GM08714 (cell line): Measurements from ENCODE around the gene MINDY4.

Source experiments
- H3K4me3 ChIP-seq: fragments of 200-500 bp; sonication (Bioruptor generic); 2 replicates; pipeline ENCODE4 v1.5.1; 2014; ENCODE audit warnings: mild to moderate bottlenecking, low read length, inconsistent platforms
- ZNF274 ChIP-seq: IDR thresholded peaks from 2 replicates; pipeline ENCODE4 v1.6.1; 2012; ENCODE audit warnings: mild to moderate bottlenecking, low read depth, low read length

MINDY4 gene

GRCh38 chr7:30929686-30930085 lies 158.5 kb downstream of the MINDY4 start:
- no peak overlapping the region for H3K4me3 ChIP-seq
- TF ChIP-seq ZNF274 = no peak

GRCh38 chr7:30930621-30931020 lies 159.4 kb downstream of the MINDY4 start:
- no peak overlapping the region for H3K4me3 ChIP-seq
- TF ChIP-seq ZNF274 = no peak

GRCh38 chr7:30931161-30931928 lies 160.1 kb downstream of the MINDY4 start:
- H3K4me3 ChIP-seq = no peak overlapping the region
- no peak for TF ChIP-seq ZNF274

GRCh38 chr7:30931929-30932540 lies 160.8 kb downstream of the MINDY4 start:
- no peak overlapping the region for H3K4me3 ChIP-seq

GRCh38 chr7:30932562-30932961 lies 161.3 kb downstream of the MINDY4 start:
- no peak for TF ChIP-seq ZNF274
- H3K4me3 ChIP-seq = no peak overlapping the region

More at GRCh38 chr7:30931929-30932540, 160.8 kb downstream of the MINDY4 start:
- no peak for TF ChIP-seq ZNF274

GRCh38 chr7:30933124-30933974 lies 162.1 kb downstream of the MINDY4 start:
- H3K4me3 ChIP-seq = no peak overlapping the region
- no peak for TF ChIP-seq ZNF274

- H3K4me3 ChIP-seq = no peak overlapping the region
- no peak for TF ChIP-seq ZNF274
These were observed 163.0 kb downstream of the MINDY4 start for GRCh38 chr7:30934225-30934624.

- TF ChIP-seq ZNF274 = no peak
- H3K4me3 ChIP-seq = no peak overlapping the region
These were observed 163.7 kb downstream of the MINDY4 start for GRCh38 chr7:30934732-30935568.

- no peak overlapping the region for H3K4me3 ChIP-seq
- TF ChIP-seq ZNF274 = no peak
These were observed 164.3 kb downstream of the MINDY4 start for GRCh38 chr7:30935569-30935877.

- no peak for TF ChIP-seq ZNF274
- H3K4me3 ChIP-seq = no peak overlapping the region
These were observed 165.5 kb downstream of the MINDY4 start for GRCh38 chr7:30936650-30937245.

GRCh38 chr7:30937416-30937815 lies 166.2 kb downstream of the MINDY4 start:
- no peak for TF ChIP-seq ZNF274
- no peak overlapping the region for H3K4me3 ChIP-seq

- no peak for TF ChIP-seq ZNF274
These were observed 167.5 kb downstream of the MINDY4 start for GRCh38 chr7:30938435-30939316.

GRCh38 chr7:30941582-30942323 lies 170.5 kb downstream of the MINDY4 start:
- no peak for TF ChIP-seq ZNF274
- no peak overlapping the region for H3K4me3 ChIP-seq

More at GRCh38 chr7:30938435-30939316, 167.5 kb downstream of the MINDY4 start:
- H3K4me3 ChIP-seq = no peak overlapping the region
